Muscle layer of colon (tissue), 2 donors: ENCODE measurements around the gene XCL2.

ENCODE experiments used
- H3K27ac ChIP-seq: one replicate; pipeline ENCODE4 v1.7.0; 2013; ENCODE audit warnings: low read depth, mild to moderate bottlenecking, low read length, moderate library complexity
- H3K27me3 ChIP-seq, 2 donors: one replicate each; pipeline ENCODE4 v1.7.0; 2013; ENCODE audit warnings: low read length in 2 of 2, mild to moderate bottlenecking in 2 of 2; ENCODE audit not compliant: insufficient read depth in 2 of 2, control insufficient read depth in 1 of 2
- H3K36me3 ChIP-seq: one replicate; pipeline ENCODE4 v1.7.0; 2013; ENCODE audit warnings: mild to moderate bottlenecking, low read length; ENCODE audit not compliant: insufficient read depth
- H3K4me1 ChIP-seq: one replicate; pipeline ENCODE4 v1.7.0; 2013; ENCODE audit warnings: mild to moderate bottlenecking, low read length; ENCODE audit not compliant: insufficient read depth
- H3K4me3 ChIP-seq, 2 donors: one replicate each; pipeline ENCODE4 v1.7.0; 2013; ENCODE audit warnings: low read length in 2 of 2, low read depth in 1 of 2, mild to moderate bottlenecking in 1 of 2, moderate library complexity in 1 of 2
- H3K9ac ChIP-seq: one replicate; pipeline ENCODE4 v1.7.0; 2013; ENCODE audit warnings: low read length
- H3K9me3 ChIP-seq: one replicate; pipeline ENCODE4 v1.7.0; 2013; ENCODE audit warnings: mild to moderate bottlenecking, low read length
- donor health status: abdominal sarcoma.
- donor health status: Adenocarcinoma of cecum.

The XCL2 gene

DNA sequence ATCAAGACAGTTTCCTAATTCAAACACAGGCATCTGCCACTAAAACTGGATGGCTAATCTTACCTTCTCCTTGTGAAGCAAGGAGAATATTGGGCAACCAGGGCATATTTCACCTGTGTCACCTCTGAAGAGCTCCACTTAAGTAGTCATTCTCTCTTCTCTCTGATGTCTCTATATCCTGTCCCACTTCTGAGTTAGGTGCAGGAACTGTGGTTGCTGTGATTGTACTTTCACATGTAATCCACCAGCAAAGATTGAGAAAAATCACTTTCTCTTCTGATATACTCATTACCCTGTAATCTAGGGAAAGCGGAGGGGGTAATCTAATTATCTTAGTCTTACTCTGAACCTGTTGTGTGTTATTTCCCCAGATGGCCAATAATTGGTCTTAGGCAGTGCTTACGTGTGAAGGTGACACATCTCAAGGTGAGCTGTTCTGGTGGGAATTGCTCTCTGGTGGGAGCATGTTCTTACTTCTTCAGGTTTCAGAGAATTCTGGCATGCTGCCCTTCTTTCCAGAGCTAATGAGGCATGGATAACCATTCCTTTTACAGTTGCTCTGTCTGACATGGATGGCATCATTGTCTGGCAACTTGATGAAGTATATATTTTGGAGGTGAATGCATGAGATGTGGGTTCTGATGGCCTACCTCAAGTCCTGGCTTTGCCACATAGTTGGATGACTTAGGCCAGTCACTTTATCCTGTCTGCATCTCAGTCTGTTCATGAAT lies 12.0 kb downstream of the XCL2 start:
- H3K27ac ChIP-seq: no peak overlapping the region
- no peaks in the 10 kb centered on the region for H3K27me3 ChIP-seq
- H3K4me1 ChIP-seq: no peaks in the 10 kb centered on the region
- no peaks in the 10 kb centered on the region for H3K36me3 ChIP-seq
- H3K9ac ChIP-seq: no peak overlapping the region
- H3K9me3 ChIP-seq: no peaks in the 10 kb centered on the region
- no peak overlapping the region for H3K4me3 ChIP-seq

DNA sequence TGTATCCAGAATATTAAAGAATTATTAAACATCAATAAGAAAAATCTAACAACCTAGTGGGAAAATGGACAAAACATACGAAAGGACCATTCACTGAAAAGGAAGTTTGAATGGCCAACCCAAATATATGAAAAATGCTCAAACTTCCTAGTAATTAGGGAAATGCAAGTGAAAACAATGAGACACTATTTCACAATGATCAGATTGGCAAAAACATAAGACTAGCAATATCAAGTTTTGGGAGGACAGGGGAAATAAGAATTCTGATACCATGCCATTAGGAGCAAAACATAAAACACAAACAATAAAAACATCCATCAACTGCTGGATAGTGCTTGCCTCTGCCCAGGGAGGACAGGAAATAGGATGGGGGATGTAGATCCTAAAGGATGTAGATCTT lies 14.3 kb downstream of the XCL2 start:
- H3K9me3 ChIP-seq: no peaks in the 10 kb centered on the region
- no peaks in the 10 kb centered on the region for H3K36me3 ChIP-seq
- H3K27ac ChIP-seq: no peak overlapping the region
- H3K4me3 ChIP-seq: no peak overlapping the region
- no peak overlapping the region for H3K9ac ChIP-seq
- no peaks in the 10 kb centered on the region for H3K4me1 ChIP-seq
- H3K27me3 ChIP-seq: no peaks in the 10 kb centered on the region

DNA sequence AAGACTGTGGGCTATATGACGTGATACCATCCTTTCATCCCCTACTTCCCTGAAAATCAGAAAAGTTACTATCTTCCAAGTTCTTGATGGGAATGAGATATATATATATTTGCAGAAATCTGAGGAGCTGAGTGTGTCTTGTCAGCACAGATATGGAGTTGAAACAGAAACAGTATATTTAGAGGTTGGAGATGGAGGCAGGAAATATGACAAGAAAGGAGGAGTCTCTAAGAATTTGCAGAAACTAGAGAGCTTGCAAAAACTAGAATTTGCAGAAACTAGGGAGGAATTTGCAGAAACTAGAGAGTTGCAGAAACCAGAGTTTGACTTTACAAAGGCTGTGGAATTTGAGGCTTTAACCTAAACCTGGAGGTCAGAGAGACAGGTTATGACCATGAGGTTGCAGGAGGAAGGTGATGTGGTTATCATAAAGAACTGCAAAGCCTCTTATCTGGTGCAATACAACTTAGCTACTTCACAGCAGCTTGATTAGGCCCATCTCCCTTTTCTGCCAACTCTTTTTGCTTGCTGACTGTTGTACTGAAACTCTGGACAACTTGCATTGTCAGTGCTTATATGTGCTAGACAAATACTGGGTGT lies 22.3 kb downstream of the XCL2 start:
- Histone ChIP-seq H3K27me3 (no peaks in the 10 kb centered on the region), H3K4me3 (no peak overlapping the region), H3K9ac (no peak overlapping the region), H3K9me3 (no peaks in the 10 kb centered on the region), H3K27ac (no peak overlapping the region), H3K36me3 (no peaks in the 10 kb centered on the region), H3K4me1 (no peaks in the 10 kb centered on the region)

DNA sequence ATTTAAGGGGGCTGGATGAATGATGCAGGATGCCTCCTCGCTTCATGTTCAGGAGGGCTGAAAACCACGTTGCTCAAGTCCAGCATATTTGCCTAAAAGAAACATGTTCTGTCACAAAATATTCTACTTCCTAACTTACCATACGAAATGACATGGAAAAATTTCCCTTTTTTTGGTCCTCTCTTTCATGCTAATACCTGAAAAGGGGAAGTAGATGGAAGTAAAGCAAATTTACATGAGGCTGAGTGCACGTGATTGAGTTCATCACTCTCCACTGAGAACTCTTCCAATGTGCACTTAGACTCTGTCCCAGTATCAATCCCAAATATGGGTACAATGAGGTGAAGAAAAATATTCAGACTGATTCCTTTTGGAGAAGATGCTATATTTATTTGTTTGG lies 23.0 kb downstream of the XCL2 start:
- H3K9ac ChIP-seq: no peak overlapping the region
- no peaks in the 10 kb centered on the region for H3K9me3 ChIP-seq
- no peaks in the 10 kb centered on the region for H3K4me1 ChIP-seq
- H3K36me3 ChIP-seq: no peaks in the 10 kb centered on the region
- no peaks in the 10 kb centered on the region for H3K27me3 ChIP-seq
- no peak overlapping the region for H3K27ac ChIP-seq
- no peak overlapping the region for H3K4me3 ChIP-seq

DNA sequence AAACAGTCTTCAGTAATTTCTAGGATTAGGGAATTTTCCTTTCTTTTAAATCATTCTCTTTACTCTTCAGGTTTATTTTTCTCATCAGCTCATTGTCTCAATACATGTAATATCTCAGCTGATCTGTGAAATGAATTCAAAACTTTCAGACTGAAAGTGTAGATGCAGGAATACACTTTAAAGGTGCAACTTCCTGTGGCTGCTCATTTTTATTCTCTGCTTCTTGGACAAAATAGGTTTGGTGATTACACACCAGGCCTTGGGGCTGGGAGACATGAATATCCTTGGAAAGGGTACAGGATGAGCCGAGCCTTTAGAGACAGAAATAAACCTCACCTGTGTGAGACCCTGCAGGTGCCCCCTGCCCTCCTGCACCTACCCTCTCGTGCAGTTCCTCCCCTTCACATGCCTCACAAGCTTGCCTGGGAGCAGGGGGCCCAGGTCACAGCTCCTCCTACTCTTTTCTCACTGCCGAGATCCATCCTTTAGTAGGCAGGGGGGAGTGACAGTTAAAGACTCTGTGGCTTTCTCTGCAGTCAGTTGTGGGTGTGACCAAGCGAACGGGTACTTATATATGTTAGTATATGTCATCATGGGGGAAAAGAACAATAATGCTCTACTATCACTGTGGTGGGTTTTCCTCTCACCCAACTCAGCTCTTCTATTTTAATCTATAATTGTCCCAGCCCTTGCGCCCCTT lies 23.6 kb downstream of the XCL2 start:
- Histone ChIP-seq H3K4me1 (no peaks in the 10 kb centered on the region), H3K9me3 (no peaks in the 10 kb centered on the region), H3K4me3 (no peak overlapping the region), H3K9ac (no peak overlapping the region), H3K27me3 (no peaks in the 10 kb centered on the region), H3K27ac (no peak overlapping the region), H3K36me3 (no peaks in the 10 kb centered on the region)

DNA sequence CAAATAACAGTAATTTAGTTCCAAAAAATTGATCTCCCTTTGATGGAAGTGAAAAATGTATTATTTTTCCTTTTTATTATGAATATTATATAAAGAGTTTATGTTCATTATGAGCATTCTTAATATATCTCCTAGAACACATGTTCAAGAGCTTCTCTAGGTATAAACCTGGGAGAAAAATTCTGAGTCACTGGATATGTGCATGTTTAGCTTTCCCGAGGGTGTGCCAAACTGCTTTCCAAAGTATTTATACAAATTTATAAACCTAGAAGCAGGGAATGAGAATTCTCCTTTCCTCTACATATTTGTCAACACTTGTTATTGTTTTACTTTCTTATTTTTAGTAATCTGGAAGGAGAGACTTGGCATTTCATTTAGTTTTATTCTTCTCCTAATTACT lies 25.0 kb downstream of the XCL2 start:
- peaks cover 6% of the 10 kb centered on the region for H3K4me1 ChIP-seq
- H3K27me3 ChIP-seq: no peaks in the 10 kb centered on the region
- no peak overlapping the region for H3K4me3 ChIP-seq
- H3K36me3 ChIP-seq: no peaks in the 10 kb centered on the region
- H3K9ac ChIP-seq: no peak overlapping the region
- no peak overlapping the region for H3K27ac ChIP-seq
- no peaks in the 10 kb centered on the region for H3K9me3 ChIP-seq

DNA sequence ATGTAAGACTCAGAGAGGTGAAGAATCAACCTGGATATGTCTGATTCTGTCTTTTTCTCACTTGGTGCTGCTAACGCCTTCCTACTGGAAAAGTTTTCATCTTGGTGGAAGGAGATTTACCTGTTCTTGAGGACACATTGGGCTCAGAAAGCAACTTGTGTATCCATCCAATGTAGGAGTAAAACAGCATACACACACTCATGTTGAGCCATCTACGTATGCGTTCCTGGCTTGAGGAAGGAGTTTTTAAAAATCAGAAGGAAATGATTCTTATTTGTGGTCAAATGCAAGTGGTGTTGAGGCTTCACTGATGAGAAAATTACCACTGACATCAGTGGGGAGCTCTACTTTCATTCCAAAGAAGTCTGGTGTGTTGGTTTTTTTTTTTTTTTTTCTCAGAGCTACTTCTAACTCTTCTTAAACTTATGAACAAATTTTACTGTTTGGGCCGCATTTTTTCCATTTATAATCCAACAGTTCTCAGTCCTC lies 25.6 kb downstream of the XCL2 start:
- Histone ChIP-seq H3K36me3 (no peaks in the 10 kb centered on the region), H3K27ac (no peak overlapping the region), H3K9ac (no peak overlapping the region), H3K4me3 (no peak overlapping the region), H3K27me3 (no peaks in the 10 kb centered on the region), H3K9me3 (no peaks in the 10 kb centered on the region), H3K4me1 (peaks cover 8% of the 10 kb centered on the region)

DNA sequence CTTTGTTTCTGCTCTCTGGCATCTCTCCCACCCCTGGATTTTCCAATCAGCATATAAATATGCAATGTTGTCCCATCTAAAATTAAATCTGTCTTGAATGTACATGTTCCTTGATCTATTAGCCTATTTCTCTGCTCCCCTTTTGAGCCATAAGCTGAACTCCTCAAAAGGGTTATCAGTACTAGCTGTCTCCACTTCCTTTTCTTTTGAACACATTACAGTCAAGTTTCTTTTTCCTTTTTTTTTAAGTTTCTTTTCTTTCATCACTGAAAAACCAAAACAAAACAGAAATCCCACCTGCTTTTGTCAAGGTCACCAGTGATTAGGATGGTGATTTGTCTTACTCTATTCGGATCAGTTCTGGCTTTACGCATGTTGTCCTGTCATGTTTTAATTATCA lies 29.3 kb downstream of the XCL2 start:
- Histone ChIP-seq H3K9ac (no peak overlapping the region), H3K9me3 (no peaks in the 10 kb centered on the region), H3K4me1 (peaks cover 20% of the 10 kb centered on the region), H3K27ac (no peak overlapping the region), H3K36me3 (no peaks in the 10 kb centered on the region), H3K4me3 (no peak overlapping the region), H3K27me3 (no peaks in the 10 kb centered on the region)

DNA sequence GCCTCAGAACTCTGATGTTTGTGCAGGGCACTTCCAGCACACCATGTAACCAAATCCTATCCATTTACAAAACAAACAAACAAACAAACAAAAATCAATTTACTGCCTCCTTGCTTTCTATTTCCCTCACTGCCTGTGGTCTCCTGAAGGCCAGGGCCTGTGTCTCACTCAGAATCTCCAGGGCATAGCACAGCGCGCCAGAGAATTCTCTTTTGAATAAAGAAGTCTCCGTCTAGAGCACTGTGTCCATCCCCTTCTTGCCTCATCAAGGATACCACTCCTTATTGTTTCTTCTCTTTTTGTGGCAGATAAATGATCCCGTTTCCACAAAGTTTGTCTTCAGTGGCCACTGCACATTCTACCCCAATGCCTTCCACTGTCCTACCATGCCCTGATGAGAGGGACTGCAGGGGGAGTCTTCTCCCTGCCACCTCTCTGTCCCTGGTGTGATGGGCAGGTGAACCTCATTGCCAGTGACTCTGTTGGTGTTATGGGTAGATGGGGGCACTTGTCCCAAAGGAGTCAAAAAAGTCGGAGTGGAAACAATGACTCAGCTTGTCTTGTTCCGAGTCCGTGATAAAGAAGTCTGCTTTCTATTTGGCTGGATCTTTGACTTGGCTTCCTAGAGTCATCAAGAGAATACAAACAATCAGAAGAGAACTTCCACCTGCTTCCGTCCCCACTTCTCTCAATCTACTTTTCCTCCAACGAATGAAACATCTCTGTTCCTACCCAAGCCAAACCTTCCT lies 30.0 kb downstream of the XCL2 start:
- H3K9ac ChIP-seq: no peak overlapping the region
- no peaks in the 10 kb centered on the region for H3K9me3 ChIP-seq
- H3K4me1 ChIP-seq: peaks cover 20% of the 10 kb centered on the region
- no peaks in the 10 kb centered on the region for H3K36me3 ChIP-seq
- no peaks in the 10 kb centered on the region for H3K27me3 ChIP-seq
- H3K27ac ChIP-seq: no peak overlapping the region
- H3K4me3 ChIP-seq: no peak overlapping the region

DNA sequence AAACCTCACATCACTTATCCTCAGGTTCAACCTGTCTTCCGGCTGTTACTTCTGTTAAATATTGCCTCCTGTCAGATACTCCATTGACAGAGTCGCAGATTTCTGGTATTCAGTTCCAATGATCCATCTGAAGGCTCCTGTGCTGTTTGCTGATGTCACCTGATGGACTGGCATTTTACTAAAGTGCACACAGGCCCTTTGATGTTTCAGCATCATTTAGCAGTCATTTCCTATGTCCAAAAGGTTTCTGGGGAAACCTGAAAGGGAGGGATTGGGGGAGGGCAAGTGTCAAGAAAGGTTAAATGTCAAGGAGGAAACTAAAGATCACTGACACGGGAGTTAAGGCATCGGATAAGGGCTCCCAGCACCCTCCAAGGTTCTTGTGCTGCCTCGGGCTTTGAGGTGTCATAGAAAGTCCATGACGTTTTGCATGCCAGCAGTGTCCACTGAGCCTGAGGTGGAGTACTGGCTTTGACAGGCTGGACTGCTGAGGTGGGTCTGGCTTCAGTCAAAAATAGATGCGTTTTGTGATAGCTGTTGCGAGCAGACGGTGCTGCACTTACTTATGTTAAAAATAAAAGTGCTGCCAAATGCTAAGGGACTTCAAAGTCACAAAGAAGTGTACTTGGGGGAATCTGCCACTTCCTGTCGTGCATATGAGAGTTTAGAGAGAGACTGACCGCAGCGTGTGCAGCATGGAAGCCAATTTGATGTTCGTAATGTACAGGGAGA lies 30.8 kb downstream of the XCL2 start:
- Histone ChIP-seq H3K4me3 (no peak overlapping the region), H3K9ac (no peak overlapping the region), H3K27ac (no peak overlapping the region), H3K27me3 (no peaks in the 10 kb centered on the region), H3K4me1 (peaks cover 25% of the 10 kb centered on the region), H3K9me3 (no peaks in the 10 kb centered on the region), H3K36me3 (no peaks in the 10 kb centered on the region)
